Dedifferentiated amniotic fluid mesenchymal stem cell (primary cell): ENCODE measurements around the gene PFDN6.

Experiments used
- DNase-seq: peaks from one replicate; pipeline ENCODE4 v3.0.0-alpha.2; 2016; ENCODE audit errors: extremely low spot score

Gene PFDN6

GRCh38 chr6:33295621-33296369 lies 6.4 kb downstream of the PFDN6 start:
- DNase-seq: no peak

GRCh38 chr6:33296797-33297405 lies 7.5 kb downstream of the PFDN6 start:
- no peak for DNase-seq

GRCh38 chr6:33297406-33297955 lies 8.1 kb downstream of the PFDN6 start:
- DNase-seq: no peak

GRCh38 chr6:33297956-33298772 lies 8.8 kb downstream of the PFDN6 start:
- DNase-seq: peak; percentile 68

GRCh38 chr6:33298773-33299236 lies 9.4 kb downstream of the PFDN6 start, which contains the start of gene RGL2:
Gene RGL2, minus strand, starts transcription at chr6:33298942. Its CDS starts 332 bp downstream, at chr6:33298610.
- DNase-seq: peak; percentile 22

- DNase-seq: peak; percentile 93
Measured at GRCh38 chr6:33299237-33299944, 10.0 kb downstream of the PFDN6 start.

GRCh38 chr6:33301877-33302276 lies 12.5 kb downstream of the PFDN6 start:
- DNase-seq: no peak

GRCh38 chr6:33304216-33304615 lies 14.8 kb downstream of the PFDN6 start:
- no peak for DNase-seq

GRCh38 chr6:33305052-33305451 lies 15.7 kb downstream of the PFDN6 start:
- no peak for DNase-seq

GRCh38 chr6:33306356-33306755 lies 17.0 kb downstream of the PFDN6 start:
- no peak for DNase-seq

GRCh38 chr6:33312361-33313104 lies 23.1 kb downstream of the PFDN6 start:
- DNase-seq: peak; percentile 40

GRCh38 chr6:33313105-33313708 lies 23.8 kb downstream of the PFDN6 start:
- no peak for DNase-seq

GRCh38 chr6:33313709-33314514 lies 24.5 kb downstream of the PFDN6 start, which contains the start of gene TAPBP:
Gene TAPBP, minus strand, starts transcription at chr6:33314078. Its CDS starts 37 bp downstream, at chr6:33314041.
- peak; percentile 60 for DNase-seq

GRCh38 chr6:33314515-33314942 lies 25.1 kb downstream of the PFDN6 start:
- DNase-seq: peak; percentile 58

- DNase-seq: no peak
Measured at GRCh38 chr6:33314943-33315792, 25.8 kb downstream of the PFDN6 start.

- DNase-seq: no peak
Measured at GRCh38 chr6:33315793-33316602, 26.6 kb downstream of the PFDN6 start.
